GM19463 (cell line): ENCODE data around the gene DCLRE1C.
"Not testable (repeated sequence)": the region's sequence is repeated elsewhere in the genome, so short reads cannot be mapped to it uniquely, and the experiment has no call there.

ENCODE experiments used
- ATAC-seq: cut with Tn5 transposase; IDR thresholded peaks from one replicate; pipeline ENCODE4 v1.9.1; 2021; ENCODE audit warnings: mild to moderate bottlenecking, moderate library complexity; ENCODE audit not compliant: unreplicated experiment

DCLRE1C gene

GRCh38 chr10:14947268-14947667 is 6.6 kb downstream of the DCLRE1C start:
- ATAC-seq = no peak

- ATAC-seq = no peak
Measured at GRCh38 chr10:14945108-14945507, 8.8 kb downstream of the DCLRE1C start.

- not testable (repeated sequence) for ATAC-seq
Measured at GRCh38 chr10:14942950-14943338, 11.0 kb downstream of the DCLRE1C start.

- ATAC-seq = peak; percentile 89
Measured at GRCh38 chr10:14942147-14942949, 11.5 kb downstream of the DCLRE1C start.

- ATAC-seq = not testable (repeated sequence)
Measured at GRCh38 chr10:14938971-14939370, 14.9 kb downstream of the DCLRE1C start.

- no peak for ATAC-seq
Measured at GRCh38 chr10:14936584-14936983, 17.3 kb downstream of the DCLRE1C start.

GRCh38 chr10:14930610-14931009 is 23.3 kb downstream of the DCLRE1C start:
- no peak for ATAC-seq

- peak; percentile 94 for ATAC-seq
Measured at GRCh38 chr10:14926722-14927416, 27.0 kb downstream of the DCLRE1C start.

- peak; percentile 5 for ATAC-seq
Measured at GRCh38 chr10:14926061-14926470, 27.8 kb downstream of the DCLRE1C start.

GRCh38 chr10:14925268-14925667 is 28.6 kb downstream of the DCLRE1C start:
- no peak for ATAC-seq

- no peak for ATAC-seq
Measured at GRCh38 chr10:14924013-14924412, 29.9 kb downstream of the DCLRE1C start.

GRCh38 chr10:14918964-14919363 is 34.9 kb downstream of the DCLRE1C start:
- no peak for ATAC-seq

- no peak for ATAC-seq
Measured at GRCh38 chr10:14917827-14918226, 36.1 kb downstream of the DCLRE1C start.

GRCh38 chr10:14916600-14916999 is 37.3 kb downstream of the DCLRE1C start:
- no peak for ATAC-seq

GRCh38 chr10:14911801-14912200 is 42.1 kb downstream of the DCLRE1C start:
- ATAC-seq = no peak

GRCh38 chr10:14910953-14911352 is 42.9 kb downstream of the DCLRE1C start:
- ATAC-seq = no peak

- ATAC-seq = no peak
Measured at GRCh38 chr10:14909101-14909500, 44.8 kb downstream of the DCLRE1C start.

- not testable (repeated sequence) for ATAC-seq
Measured at GRCh38 chr10:14907591-14907990, 46.3 kb downstream of the DCLRE1C start.

GRCh38 chr10:14906765-14907164 is 47.1 kb downstream of the DCLRE1C start:
- ATAC-seq = no peak

GRCh38 chr10:14905890-14906289 is 48.0 kb downstream of the DCLRE1C start:
- ATAC-seq = no peak

- no peak for ATAC-seq
Measured at GRCh38 chr10:14904864-14905263, 49.0 kb downstream of the DCLRE1C start.

GRCh38 chr10:14904316-14904732 is 49.6 kb downstream of the DCLRE1C start:
- ATAC-seq = no peak
